K562 (cell line): Measurements from ENCODE around the gene PPA2. TPM values are rescaled to one million over a fixed set of nuclear protein-coding genes. Genes with fewer than 3 reads are reported as not detected.

Experiments used
- BRCA1 ChIP-seq, 2 experiments: fragments of 450-650 bp in 1 of 2; sonication (generic) in 1 of 2; formaldehyde crosslinking in 1 of 2; IDR thresholded peaks; 2 replicates each; pipeline versions ENCODE4 v1.5.0 to v1.6.1; 2017 to 2020; ENCODE audit warnings: mild to moderate bottlenecking in 1 of 2, missing genetic modification reagents in 1 of 2
- CC2D1A ChIP-seq: fragments of 450-650 bp; IDR thresholded peaks from 2 replicates; pipeline ENCODE4 v1.6.1; 2017; ENCODE audit warnings: mild to moderate bottlenecking
- ELF1 ChIP-seq: fragments of 200-800 bp; sonication (Bioruptor generic); IDR thresholded peaks from 2 replicates; pipeline ENCODE4 v1.6.1; 2016; ENCODE audit warnings: missing genetic modification characterization, missing compliant biosample characterization
- KLF1 ChIP-seq: fragments of 450-650 bp; IDR thresholded peaks from 2 replicates; pipeline ENCODE4 v1.6.1; 2016; ENCODE audit warnings: missing genetic modification characterization, missing compliant biosample characterization
- MCM3 ChIP-seq: fragments of 450-650 bp; IDR thresholded peaks from 2 replicates; pipeline ENCODE4 v1.6.1; 2016
- NCOA2 ChIP-seq, 2 experiments: fragments of 450-650 bp; IDR thresholded peaks; 2 replicates each; pipeline ENCODE4 v1.6.1; 2018; ENCODE audit warnings: mild to moderate bottlenecking in 2 of 2, moderate library complexity in 1 of 2; ENCODE audit not compliant: partially characterized antibody in 2 of 2
- SAP30 ChIP-seq: fragments of 200-600 bp; sonication (generic); IDR thresholded peaks from 2 replicates; pipeline ENCODE4 v1.6.1; 2012; ENCODE audit warnings: borderline replicate concordance, low read depth, mild to moderate bottlenecking, moderate library complexity, low read length, control low read depth, inconsistent platforms; ENCODE audit not compliant: insufficient read depth, poor library complexity, severe bottlenecking
- polyA plus RNA-seq, 8 experiments: library from polyadenylated mRNA; depleted of rRNA in 4 of 8; stranded (reverse) in 5 of 8; unstranded in 3 of 8; fragments of >200 nt; fragmentation: Nextera tagmentation in 2 of 8; fragmentation: Illumina TruSeq in 1 of 8; extraction: Ambion mirVana in 2 of 8; extraction: Trizol in 1 of 8; gene quantifications; 2 replicates each; pipeline versions ENCODE4 v1.2.1 to v1.2.3, GENCODE V29; 2011 to 2014; ENCODE audit warnings: inconsistent platforms in 1 of 8, missing spikeins in 1 of 8
- total RNA-seq, 7 experiments: library from RNA; depleted of rRNA in 6 of 7; stranded (reverse); fragments of >200 nt in 6 of 7; fragmentation: Illumina TruSeq in 2 of 7; extraction: Trizol in 2 of 7; gene quantifications; 2 replicates each; pipeline versions ENCODE4 v1.2.1 to v1.2.3, GENCODE V29; 2011 to 2021; ENCODE audit warnings: low replicate concordance in 1 of 7
- TF ChIP-seq, protein P1 (sequence below): sonication (generic); formaldehyde crosslinking; IDR thresholded peaks from 2 replicates; pipeline ENCODE4 v1.8.1; 2023; ENCODE audit warnings: mild to moderate bottlenecking, missing genetic modification reagents, moderate library complexity
- TF ChIP-seq, protein P2 (sequence below): fragments of 450-650 bp; IDR thresholded peaks from 2 replicates; pipeline ENCODE4 v1.6.1; 2014; ENCODE audit warnings: low read depth, mild to moderate bottlenecking, moderate library complexity, borderline replicate concordance
- TF ChIP-seq, protein P3 (sequence below), 2 experiments: fragments of 450-650 bp; IDR thresholded peaks; 2 replicates each; pipeline ENCODE4 v1.6.1; 2018; ENCODE audit warnings: mild to moderate bottlenecking in 2 of 2, low read depth in 1 of 2; ENCODE audit not compliant: partially characterized antibody in 2 of 2
- TF ChIP-seq, protein P4 (sequence below): fragments of 450-650 bp; formaldehyde crosslinking; IDR thresholded peaks from 2 replicates; pipeline ENCODE4 v1.4.0; 2022; ENCODE audit warnings: missing genetic modification characterization
- TF ChIP-seq, protein P5 (sequence below): fragments of 450-650 bp; IDR thresholded peaks from 2 replicates; pipeline ENCODE4 v1.7.0; 2016; ENCODE audit warnings: borderline replicate concordance
- TF ChIP-seq, protein P6 (sequence below): fragments of 250-450 bp; sonication (Bioruptor Pico); IDR thresholded peaks from 2 replicates; pipeline ENCODE4 v1.9.0; 2021; ENCODE audit warnings: mild to moderate bottlenecking, inconsistent platforms

PPA2 gene
- total and polyA plus RNA-seq, 9 of the 15 experiments (the other 6 are each of a cell fraction or from before 2014, with no cell fraction given), result 48.3 to 190 (median 109) TPM

DNA sequence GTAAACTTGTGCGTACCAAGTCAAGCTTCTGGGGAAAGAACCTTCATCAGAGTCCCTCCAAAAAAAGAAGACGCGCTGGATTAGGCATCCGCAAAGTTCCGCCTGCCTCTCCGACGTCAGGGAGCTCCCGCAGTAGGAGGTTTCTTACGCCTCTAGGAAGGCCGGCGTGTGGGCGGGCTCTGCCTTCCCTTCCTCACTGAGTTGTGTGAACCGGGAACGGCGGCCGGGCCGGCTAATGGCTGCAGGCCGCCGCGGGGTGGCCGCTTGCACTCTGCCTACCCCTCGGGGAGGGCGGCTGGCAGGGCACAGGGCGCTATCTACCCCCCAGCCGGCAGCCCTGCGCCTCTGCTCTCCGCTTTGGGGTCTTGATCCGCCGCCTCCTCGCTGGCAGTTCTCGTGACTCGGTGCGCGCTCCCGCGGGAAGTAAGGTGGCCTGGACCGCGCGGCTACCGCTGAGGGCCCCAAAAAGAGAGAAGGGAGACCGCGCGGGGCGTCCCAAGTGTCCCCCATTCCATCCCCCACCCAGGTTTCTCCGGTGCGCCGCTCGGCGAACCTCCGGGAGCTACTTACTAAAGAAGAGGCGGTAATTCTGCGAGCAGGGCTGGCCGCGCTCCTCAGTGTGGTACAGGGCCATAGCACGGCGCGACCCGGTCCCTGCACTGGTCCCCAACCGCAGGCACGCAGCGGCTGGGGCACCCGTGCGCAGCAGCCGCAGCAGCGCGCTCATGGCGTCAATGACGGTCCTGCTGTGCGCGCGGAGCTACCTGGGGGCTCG is at the start of gene PPA2 (continued):
- TF ChIP-seq, protein P1, sequence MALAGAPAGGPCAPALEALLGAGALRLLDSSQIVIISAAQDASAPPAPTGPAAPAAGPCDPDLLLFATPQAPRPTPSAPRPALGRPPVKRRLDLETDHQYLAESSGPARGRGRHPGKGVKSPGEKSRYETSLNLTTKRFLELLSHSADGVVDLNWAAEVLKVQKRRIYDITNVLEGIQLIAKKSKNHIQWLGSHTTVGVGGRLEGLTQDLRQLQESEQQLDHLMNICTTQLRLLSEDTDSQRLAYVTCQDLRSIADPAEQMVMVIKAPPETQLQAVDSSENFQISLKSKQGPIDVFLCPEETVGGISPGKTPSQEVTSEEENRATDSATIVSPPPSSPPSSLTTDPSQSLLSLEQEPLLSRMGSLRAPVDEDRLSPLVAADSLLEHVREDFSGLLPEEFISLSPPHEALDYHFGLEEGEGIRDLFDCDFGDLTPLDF (CRISPR knock-in tag), result no peak
- TF ChIP-seq SAP30 (peak; percentile 55), MCM3 (no peak), KLF1 (tag) (no peak), CC2D1A (no peak), BRCA1 (IDR thresholded peaks at IDR 0.05) (no peak), BRCA1 (CRISPR knock-in tag; IDR thresholded peaks at IDR 0.05) (no peak), NCOA2 (IDR thresholded peaks at IDR 0.05; ENCODE audit: partially characterized antibody in 2 of 2) (no peak), ELF1 (tag) (0 out of 2 replicates have a peak, but pooled peaks have one; percentile 37)
- TF ChIP-seq, protein P2, sequence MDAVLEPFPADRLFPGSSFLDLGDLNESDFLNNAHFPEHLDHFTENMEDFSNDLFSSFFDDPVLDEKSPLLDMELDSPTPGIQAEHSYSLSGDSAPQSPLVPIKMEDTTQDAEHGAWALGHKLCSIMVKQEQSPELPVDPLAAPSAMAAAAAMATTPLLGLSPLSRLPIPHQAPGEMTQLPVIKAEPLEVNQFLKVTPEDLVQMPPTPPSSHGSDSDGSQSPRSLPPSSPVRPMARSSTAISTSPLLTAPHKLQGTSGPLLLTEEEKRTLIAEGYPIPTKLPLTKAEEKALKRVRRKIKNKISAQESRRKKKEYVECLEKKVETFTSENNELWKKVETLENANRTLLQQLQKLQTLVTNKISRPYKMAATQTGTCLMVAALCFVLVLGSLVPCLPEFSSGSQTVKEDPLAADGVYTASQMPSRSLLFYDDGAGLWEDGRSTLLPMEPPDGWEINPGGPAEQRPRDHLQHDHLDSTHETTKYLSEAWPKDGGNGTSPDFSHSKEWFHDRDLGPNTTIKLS, result peak; percentile 18; the same call in 1 of the 2 replicates
- TF ChIP-seq, protein P3, sequence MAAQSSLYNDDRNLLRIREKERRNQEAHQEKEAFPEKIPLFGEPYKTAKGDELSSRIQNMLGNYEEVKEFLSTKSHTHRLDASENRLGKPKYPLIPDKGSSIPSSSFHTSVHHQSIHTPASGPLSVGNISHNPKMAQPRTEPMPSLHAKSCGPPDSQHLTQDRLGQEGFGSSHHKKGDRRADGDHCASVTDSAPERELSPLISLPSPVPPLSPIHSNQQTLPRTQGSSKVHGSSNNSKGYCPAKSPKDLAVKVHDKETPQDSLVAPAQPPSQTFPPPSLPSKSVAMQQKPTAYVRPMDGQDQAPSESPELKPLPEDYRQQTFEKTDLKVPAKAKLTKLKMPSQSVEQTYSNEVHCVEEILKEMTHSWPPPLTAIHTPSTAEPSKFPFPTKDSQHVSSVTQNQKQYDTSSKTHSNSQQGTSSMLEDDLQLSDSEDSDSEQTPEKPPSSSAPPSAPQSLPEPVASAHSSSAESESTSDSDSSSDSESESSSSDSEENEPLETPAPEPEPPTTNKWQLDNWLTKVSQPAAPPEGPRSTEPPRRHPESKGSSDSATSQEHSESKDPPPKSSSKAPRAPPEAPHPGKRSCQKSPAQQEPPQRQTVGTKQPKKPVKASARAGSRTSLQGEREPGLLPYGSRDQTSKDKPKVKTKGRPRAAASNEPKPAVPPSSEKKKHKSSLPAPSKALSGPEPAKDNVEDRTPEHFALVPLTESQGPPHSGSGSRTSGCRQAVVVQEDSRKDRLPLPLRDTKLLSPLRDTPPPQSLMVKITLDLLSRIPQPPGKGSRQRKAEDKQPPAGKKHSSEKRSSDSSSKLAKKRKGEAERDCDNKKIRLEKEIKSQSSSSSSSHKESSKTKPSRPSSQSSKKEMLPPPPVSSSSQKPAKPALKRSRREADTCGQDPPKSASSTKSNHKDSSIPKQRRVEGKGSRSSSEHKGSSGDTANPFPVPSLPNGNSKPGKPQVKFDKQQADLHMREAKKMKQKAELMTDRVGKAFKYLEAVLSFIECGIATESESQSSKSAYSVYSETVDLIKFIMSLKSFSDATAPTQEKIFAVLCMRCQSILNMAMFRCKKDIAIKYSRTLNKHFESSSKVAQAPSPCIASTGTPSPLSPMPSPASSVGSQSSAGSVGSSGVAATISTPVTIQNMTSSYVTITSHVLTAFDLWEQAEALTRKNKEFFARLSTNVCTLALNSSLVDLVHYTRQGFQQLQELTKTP (IDR thresholded peaks at IDR 0.05; ENCODE audit: low read depth in 1 of 2, partially characterized antibody in 2 of 2), result no peak
- TF ChIP-seq, protein P4, sequence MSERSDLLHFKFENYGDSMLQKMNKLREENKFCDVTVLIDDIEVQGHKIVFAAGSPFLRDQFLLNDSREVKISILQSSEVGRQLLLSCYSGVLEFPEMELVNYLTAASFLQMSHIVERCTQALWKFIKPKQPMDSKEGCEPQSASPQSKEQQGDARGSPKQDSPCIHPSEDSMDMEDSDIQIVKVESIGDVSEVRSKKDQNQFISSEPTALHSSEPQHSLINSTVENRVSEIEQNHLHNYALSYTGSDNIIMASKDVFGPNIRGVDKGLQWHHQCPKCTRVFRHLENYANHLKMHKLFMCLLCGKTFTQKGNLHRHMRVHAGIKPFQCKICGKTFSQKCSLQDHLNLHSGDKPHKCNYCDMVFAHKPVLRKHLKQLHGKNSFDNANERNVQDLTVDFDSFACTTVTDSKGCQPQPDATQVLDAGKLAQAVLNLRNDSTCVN (CRISPR knock-in tag), result no peak
- TF ChIP-seq, protein P5, sequence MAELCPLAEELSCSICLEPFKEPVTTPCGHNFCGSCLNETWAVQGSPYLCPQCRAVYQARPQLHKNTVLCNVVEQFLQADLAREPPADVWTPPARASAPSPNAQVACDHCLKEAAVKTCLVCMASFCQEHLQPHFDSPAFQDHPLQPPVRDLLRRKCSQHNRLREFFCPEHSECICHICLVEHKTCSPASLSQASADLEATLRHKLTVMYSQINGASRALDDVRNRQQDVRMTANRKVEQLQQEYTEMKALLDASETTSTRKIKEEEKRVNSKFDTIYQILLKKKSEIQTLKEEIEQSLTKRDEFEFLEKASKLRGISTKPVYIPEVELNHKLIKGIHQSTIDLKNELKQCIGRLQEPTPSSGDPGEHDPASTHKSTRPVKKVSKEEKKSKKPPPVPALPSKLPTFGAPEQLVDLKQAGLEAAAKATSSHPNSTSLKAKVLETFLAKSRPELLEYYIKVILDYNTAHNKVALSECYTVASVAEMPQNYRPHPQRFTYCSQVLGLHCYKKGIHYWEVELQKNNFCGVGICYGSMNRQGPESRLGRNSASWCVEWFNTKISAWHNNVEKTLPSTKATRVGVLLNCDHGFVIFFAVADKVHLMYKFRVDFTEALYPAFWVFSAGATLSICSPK, result no peak
- TF ChIP-seq, protein P6, sequence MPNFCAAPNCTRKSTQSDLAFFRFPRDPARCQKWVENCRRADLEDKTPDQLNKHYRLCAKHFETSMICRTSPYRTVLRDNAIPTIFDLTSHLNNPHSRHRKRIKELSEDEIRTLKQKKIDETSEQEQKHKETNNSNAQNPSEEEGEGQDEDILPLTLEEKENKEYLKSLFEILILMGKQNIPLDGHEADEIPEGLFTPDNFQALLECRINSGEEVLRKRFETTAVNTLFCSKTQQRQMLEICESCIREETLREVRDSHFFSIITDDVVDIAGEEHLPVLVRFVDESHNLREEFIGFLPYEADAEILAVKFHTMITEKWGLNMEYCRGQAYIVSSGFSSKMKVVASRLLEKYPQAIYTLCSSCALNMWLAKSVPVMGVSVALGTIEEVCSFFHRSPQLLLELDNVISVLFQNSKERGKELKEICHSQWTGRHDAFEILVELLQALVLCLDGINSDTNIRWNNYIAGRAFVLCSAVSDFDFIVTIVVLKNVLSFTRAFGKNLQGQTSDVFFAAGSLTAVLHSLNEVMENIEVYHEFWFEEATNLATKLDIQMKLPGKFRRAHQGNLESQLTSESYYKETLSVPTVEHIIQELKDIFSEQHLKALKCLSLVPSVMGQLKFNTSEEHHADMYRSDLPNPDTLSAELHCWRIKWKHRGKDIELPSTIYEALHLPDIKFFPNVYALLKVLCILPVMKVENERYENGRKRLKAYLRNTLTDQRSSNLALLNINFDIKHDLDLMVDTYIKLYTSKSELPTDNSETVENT (CRISPR knock-in tag), result peak; percentile 75
